ENCODE data around the gene NECAB2.

DNA sequence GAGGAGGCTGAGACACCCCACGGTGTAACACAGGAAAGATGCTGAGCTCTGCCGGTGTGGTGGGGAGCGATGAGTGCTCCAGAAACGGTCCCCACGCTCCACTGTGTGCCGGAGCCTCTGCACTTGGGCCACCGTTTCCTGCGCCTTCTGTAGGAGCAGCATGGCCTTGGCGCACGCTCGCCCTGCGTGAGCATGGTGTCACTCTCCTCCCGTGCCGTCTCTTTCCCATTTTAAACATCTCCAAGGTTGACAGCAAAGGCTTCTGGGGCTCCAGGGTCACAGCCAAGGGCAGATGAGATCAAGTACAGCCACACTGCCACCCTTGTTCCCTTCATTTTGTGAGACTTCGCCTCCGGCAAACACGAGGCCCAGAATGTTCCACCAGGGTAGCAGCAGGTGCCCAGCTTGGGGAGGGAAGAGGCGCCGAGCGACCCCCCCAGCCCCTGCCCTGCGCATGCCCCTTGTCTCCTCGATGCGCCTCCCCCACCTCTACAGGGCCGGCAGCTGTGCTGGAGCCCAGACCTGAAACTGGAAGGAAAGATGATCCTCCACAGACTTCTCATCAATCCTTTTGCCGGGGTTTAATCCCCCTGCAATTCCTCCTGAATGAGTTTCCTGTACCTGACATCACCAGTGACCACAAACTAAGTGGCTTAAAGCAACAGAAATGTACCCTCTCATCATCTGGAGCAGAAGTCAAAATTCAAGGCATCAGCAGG, 34.9 kb upstream of the NECAB2 start:
- TF ChIP-seq CTCF (IDR thresholded peaks at IDR 0.05) (no peak), POLR2AphosphoS5 (IDR thresholded peaks at IDR 0.05) (no peak), POLR2A (IDR thresholded peaks at IDR 0.05) (no peak), EP300 (IDR thresholded peaks at IDR 0.05) (no peak)
